GM12892 (cell line): Measurements from ENCODE around the gene TOX3.

ENCODE experiments used
- POLR2A ChIP-seq: IDR thresholded peaks from 2 replicates; pipeline ENCODE4 v1.6.1; 2011; ENCODE audit warnings: low read depth, low read length, control low read depth
- POLR2AphosphoS5 ChIP-seq: IDR thresholded peaks from 2 replicates; pipeline ENCODE4 v1.6.1; 2011; ENCODE audit warnings: low read depth, low read length, control low read depth
- TAF1 ChIP-seq: IDR thresholded peaks from 2 replicates; pipeline ENCODE4 v1.6.1; 2011; ENCODE audit warnings: low read depth, mild to moderate bottlenecking, control low read depth, low read length, borderline replicate concordance

DNA sequence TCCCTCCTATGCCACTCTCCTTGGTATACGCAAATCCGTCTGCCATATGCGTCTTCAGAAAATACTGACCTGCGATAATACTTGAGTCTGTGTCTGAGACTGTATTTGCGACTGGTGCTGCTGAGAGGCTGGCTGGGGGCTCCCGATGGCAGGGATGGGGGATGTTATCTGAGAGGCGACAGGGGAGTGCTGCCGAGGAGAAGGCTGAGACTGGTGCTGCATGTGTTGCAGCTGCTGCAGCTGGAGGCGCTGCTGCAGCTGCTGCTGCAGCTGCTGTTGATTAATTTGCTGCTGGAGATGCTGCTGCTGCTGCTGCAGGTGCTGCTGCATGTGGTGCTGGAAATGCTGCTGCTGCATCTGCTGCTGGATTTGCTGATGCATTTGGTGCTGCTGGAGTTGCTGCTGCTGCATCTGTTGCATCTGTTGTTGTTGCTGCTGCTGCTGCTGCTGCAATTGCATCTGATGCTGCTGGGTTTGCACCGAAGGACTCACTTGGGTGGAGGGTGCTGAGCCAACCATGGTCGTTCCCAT, 107.7 kb downstream of the TOX3 start:
- TF ChIP-seq POLR2AphosphoS5 (no peak), TAF1 (no peak), POLR2A (no peak)
